MCF 10A (cell line): ENCODE measurements around the gene ACTN4. TPM values are rescaled to one million over a fixed set of nuclear protein-coding genes. Genes with fewer than 3 reads are reported as not detected.

Experiments used
- BruUV-seq: library from RNA; stranded (reverse); fragments of 400-500 nt; replicated peaks from 2 replicates; lab custom pipeline; 2021; lab: Mats Ljungman, UMichigan
- CTCF ChIA-PET: fragments of 300-600 bp; sonication (Branson Sonifier 250); formaldehyde crosslinking; extraction: SDS; loops from one replicate; lab custom pipeline; 2021; ENCODE audit warnings: antibody characterized with exemption, inconsistent platforms; lab: Yijun Ruan, JAX
- POLR2A ChIA-PET: fragments of 300-600, 350-650 bp; sonication (Branson Sonifier 250); formaldehyde crosslinking; extraction: SDS; loops from one replicate; lab custom pipeline; 2020; ENCODE audit warnings: antibody characterized with exemption, inconsistent platforms; lab: Yijun Ruan, JAX
- DNase-seq: peaks from one replicate; pipeline ENCODE4 v3.0.0-alpha.2; 2018; ENCODE audit not compliant: unreplicated experiment
- H3K27ac Mint-ChIP-seq: one replicate; pipeline ENCODE4 v1.8.0; 2022; ENCODE audit warnings: mild to moderate bottlenecking, low read depth, mixed read lengths; ENCODE audit not compliant: unreplicated experiment
- H3K27me3 Mint-ChIP-seq: one replicate; pipeline ENCODE4 v1.8.0; 2022; ENCODE audit warnings: mixed read lengths; ENCODE audit not compliant: insufficient read depth, unreplicated experiment
- H3K36me3 Mint-ChIP-seq: one replicate; pipeline ENCODE4 v1.8.0; 2022; ENCODE audit warnings: mild to moderate bottlenecking, moderate library complexity, mixed read lengths; ENCODE audit not compliant: insufficient read depth, unreplicated experiment
- H3K4me1 Mint-ChIP-seq: one replicate; pipeline ENCODE4 v1.8.0; 2022; ENCODE audit warnings: mixed read lengths; ENCODE audit not compliant: insufficient read depth, unreplicated experiment
- H3K4me3 Mint-ChIP-seq: one replicate; pipeline ENCODE4 v1.8.0; 2022; ENCODE audit warnings: mild to moderate bottlenecking, moderate library complexity, mixed read lengths; ENCODE audit not compliant: unreplicated experiment
- H3K9me3 Mint-ChIP-seq: one replicate; pipeline ENCODE4 v1.8.0; 2022; ENCODE audit warnings: mixed read lengths; ENCODE audit not compliant: unreplicated experiment
- intact Hi-C: fragments of 100-400 bp; cut with micrococcal nuclease; formaldehyde crosslinking; loops from 2 replicates; pipeline ENCODE4 v1.14.1; 2022
- total RNA-seq: library from RNA; stranded (reverse); gene quantifications from 2 replicates; pipeline ENCODE4 v1.2.3, GENCODE V29; 2022
- TF ChIP-seq, protein P1 (sequence below): fragments of 200-600 bp; IDR thresholded peaks from one replicate; pipeline ENCODE4 v1.8.0; 2022; ENCODE audit warnings: antibody characterized with exemption, mild to moderate bottlenecking; ENCODE audit not compliant: unreplicated experiment

ACTN4 gene
- total RNA-seq, 1 experiment from 2014 or later: 300 TPM

DNA sequence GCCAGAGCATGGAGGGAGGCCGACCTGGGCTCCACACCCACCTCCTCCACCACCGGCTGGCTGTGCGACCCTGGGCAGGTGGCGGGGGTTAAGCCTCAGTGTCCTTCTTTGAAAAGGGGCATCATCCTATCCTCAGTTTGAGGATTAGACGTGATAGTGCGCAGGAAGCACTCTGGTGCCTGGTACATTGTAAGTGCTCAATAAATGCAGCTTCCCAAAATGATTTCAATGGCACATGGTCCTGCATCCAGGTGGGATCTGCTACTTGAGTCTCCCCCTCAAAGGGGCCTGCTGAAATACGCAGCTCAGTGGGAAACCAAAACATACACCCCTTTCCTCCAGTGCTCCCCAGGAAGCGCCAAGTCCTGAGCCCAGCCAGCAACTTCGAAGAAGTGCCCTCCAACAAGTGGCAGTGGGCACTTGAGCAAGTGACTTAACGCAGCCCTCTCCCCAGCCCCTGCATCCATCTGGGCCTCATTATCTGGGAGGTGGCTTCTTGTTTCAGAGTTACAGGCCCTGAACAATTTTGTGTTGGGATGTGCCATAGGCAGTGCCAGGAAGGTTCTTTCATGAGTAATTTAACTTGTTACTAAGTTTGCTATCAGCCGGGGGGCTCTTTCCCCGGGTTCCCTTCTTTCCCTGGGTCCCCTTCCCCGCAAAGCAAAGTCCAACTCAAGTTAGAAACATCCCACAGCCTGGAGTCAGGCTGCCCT is 17.9 kb downstream of the ACTN4 start:
- DNase-seq: no peak
- CTCF ChIA-PET: interaction anchor here (1.0 kb wide), 1 partner anchor 13 kb away, joined by 4 read pairs; no protein-coding TSS in a partner anchor
- TF ChIP-seq, protein P1, sequence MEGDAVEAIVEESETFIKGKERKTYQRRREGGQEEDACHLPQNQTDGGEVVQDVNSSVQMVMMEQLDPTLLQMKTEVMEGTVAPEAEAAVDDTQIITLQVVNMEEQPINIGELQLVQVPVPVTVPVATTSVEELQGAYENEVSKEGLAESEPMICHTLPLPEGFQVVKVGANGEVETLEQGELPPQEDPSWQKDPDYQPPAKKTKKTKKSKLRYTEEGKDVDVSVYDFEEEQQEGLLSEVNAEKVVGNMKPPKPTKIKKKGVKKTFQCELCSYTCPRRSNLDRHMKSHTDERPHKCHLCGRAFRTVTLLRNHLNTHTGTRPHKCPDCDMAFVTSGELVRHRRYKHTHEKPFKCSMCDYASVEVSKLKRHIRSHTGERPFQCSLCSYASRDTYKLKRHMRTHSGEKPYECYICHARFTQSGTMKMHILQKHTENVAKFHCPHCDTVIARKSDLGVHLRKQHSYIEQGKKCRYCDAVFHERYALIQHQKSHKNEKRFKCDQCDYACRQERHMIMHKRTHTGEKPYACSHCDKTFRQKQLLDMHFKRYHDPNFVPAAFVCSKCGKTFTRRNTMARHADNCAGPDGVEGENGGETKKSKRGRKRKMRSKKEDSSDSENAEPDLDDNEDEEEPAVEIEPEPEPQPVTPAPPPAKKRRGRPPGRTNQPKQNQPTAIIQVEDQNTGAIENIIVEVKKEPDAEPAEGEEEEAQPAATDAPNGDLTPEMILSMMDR: no peak
- Mint-ChIP-seq H3K27me3 (no peaks in the 10 kb centered on the region), H3K4me3 (no peak overlapping the region), H3K27ac (peak overlapping the region; percentile 87), H3K4me1 (peaks cover 53% of the 10 kb centered on the region), H3K9me3 (no peaks in the 10 kb centered on the region), H3K36me3 (peaks cover 55% of the 10 kb centered on the region)
- intact Hi-C loops: no loop called here
- POLR2A ChIA-PET: interaction anchor here (0.5 to 19.4 kb wide), 7 partner anchors 9 to 167 kb away, joined by 3 to 521 read pairs (median 5); partner anchors contain the start of gene ECH1
- no TSS peak for BruUV-seq

DNA sequence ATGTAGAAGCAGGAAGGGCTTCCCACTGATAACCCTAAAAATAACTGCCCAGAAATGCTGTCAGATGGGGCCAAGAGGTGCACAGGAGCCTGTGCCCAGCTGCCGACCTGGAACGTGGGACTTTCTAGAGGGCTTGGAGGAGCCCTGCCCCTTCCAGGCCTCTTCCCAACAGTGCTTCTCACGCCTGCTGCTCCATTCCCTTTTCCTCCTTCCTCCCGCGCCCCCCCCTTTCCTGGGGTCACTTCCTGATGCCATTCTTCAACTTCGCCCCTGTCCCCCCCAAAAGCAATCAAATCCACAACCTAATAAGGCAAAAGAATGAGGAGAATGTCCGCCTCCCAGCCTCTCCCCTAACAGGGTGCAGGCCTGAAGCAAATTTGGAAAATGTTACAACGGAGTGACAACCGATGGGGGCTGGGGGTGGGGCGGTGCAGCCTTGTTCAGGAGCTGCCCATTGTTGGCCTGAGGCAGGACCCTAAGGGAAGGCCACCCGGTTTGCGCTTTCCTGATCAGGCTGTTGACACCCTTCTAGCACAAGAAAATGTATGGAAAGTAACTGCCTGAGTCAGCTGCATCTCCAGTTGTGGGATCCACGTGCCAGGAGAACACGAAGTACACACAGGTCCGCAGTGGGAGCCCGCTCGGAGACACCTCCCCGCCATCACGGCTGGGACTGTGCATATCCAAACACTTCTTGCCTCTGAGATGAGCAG is 18.7 kb downstream of the ACTN4 start:
- Mint-ChIP-seq H3K9me3 (no peaks in the 10 kb centered on the region), H3K27ac (peak overlapping the region; percentile 87), H3K27me3 (no peaks in the 10 kb centered on the region), H3K4me3 (peak overlapping the region; percentile 16), H3K4me1 (peaks cover 53% of the 10 kb centered on the region), H3K36me3 (peaks cover 58% of the 10 kb centered on the region)
- TF ChIP-seq, protein P1: no peak
- DNase-seq: peak; percentile 61
- ChIA-PET CTCF (no interaction called here), POLR2A (interaction anchor here (0.7 to 6.8 kb wide), 8 partner anchors 8 to 265 kb away, joined by 3 to 41 read pairs (median 6); partner anchors contain the start of genes ACTN4 and ECH1)
- BruUV-seq: no TSS peak
- intact Hi-C loops: no loop called here

DNA sequence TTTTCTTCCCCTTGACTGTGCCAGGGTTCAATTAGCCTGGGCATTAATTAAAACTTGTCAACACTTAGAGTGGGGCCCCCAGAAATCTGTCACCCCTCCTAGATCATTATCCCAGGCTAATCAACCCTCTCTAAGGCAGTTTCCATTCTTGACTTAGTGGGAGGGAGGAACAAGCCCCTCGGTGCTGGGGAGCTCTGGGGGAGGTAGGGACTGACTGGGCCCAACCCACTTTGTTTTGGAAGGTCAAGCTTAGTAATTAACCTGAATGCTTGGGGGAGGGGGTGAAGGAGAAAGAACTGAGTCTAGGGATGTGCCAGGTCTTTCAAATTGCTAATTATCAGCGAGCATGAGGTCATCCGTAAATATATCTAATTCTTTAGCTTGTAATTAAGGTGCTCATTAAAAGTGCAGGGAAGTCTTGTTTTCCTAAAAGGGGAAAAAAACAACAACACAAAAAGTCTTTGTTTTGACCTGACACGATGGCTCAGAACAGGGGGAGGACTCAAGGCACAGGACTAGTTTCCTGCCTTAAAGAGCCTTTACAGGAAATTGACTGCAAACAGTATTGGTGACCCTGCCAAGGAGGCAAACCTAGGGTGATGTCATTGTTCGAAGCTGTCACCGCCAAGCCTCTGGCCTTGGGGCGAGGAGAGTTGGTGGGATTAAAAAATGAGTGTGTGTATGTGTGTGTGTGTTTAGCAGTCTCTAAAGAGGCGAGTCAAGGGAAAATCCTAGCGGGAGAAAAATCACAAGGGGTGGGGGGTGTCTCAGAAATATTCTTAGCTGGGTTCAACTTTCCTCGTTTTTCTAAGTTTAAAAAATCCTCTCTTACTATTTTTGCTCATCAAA is 19.4 kb downstream of the ACTN4 start:
- intact Hi-C loops: no loop called here
- BruUV-seq: no TSS peak
- TF ChIP-seq, protein P1: no peak
- no peaks in the 10 kb centered on the region for H3K9me3 Mint-ChIP-seq
- H3K27ac Mint-ChIP-seq: peak overlapping the region; percentile 87
- H3K4me1 Mint-ChIP-seq: peaks cover 53% of the 10 kb centered on the region
- H3K4me3 Mint-ChIP-seq: no peak overlapping the region
- peaks cover 51% of the 10 kb centered on the region for H3K36me3 Mint-ChIP-seq
- CTCF ChIA-PET: no interaction called here
- peak; percentile 51 for DNase-seq
- POLR2A ChIA-PET: interaction anchor here (0.7 to 6.8 kb wide), 9 partner anchors 9 to 264 kb away, joined by 3 to 41 read pairs (median 7); partner anchors contain the start of genes ACTN4 and ECH1
- no peaks in the 10 kb centered on the region for H3K27me3 Mint-ChIP-seq
